ENCODE results near the gene RAPGEF5. TPM values are rescaled to one million over a fixed set of nuclear protein-coding genes. Genes with fewer than 3 reads are reported as not detected.

Gene RAPGEF5
- total RNA-seq, 1 experiment from 2014 or later: 13.3 TPM

GRCh38 chr7:22316914-22317313 lies 40.0 kb downstream of the RAPGEF5 start:
- DNase-seq: no peak
- H3K79me1 ChIP-seq (ENCODE audit: insufficient read depth, low read depth, low read length, poor library complexity, severe bottlenecking): no peaks in the 10 kb centered on the region

More at GRCh38 chr7:22316914-22317313, 40.0 kb downstream of the RAPGEF5 start:
- no peaks in the 10 kb centered on the region for H3K23me2 ChIP-seq (ENCODE audit: insufficient read length, low read depth, low read length, poor library complexity, severe bottlenecking)
- no peak overlapping the region for H3K14ac ChIP-seq (ENCODE audit: insufficient read depth, low read length)
- H2AK5ac ChIP-seq (ENCODE audit: insufficient read length, low read length): no peak overlapping the region
- no peaks in the 10 kb centered on the region for H3K79me2 ChIP-seq (ENCODE audit: insufficient read depth, low read length)
- no peak overlapping the region for H3T11ph ChIP-seq (ENCODE audit: low read length)
- H3K56ac ChIP-seq (ENCODE audit: insufficient read length, low read depth, low read length): no peak overlapping the region
- H3K27me3 ChIP-seq (ENCODE audit: insufficient read depth, low read length): no peaks in the 10 kb centered on the region
- no peaks in the 10 kb centered on the region for H3K9me3 ChIP-seq (ENCODE audit: control insufficient read depth, low read depth, low read length)
- no peak overlapping the region for H4K8ac ChIP-seq (replicated peaks; ENCODE audit: insufficient read length, low read depth, low read length)
- Mint-ChIP-seq H3K27ac (no peak overlapping the region), H3K27me3 (ENCODE audit: low read depth) (no peaks in the 10 kb centered on the region), H3K36me3 (ENCODE audit: insufficient read depth in 1 of 3, low read depth in 3 of 3) (peaks cover 5 to 17% (median 16%) of the 10 kb centered on the region in 3 experiments; a peak in 6 of 7 replicates), H3K4me1 (peaks cover 18 to 25% of the 10 kb centered on the region in 2 experiments), H3K9me3 (no peaks in the 10 kb centered on the region), H3K4me3 (no peak overlapping the region)
- no peak overlapping the region for H4K91ac ChIP-seq (ENCODE audit: insufficient read length, low read depth, low read length)
- no peak overlapping the region for H2BK120ac ChIP-seq (ENCODE audit: low read depth, low read length, poor library complexity, severe bottlenecking)
- H3K18ac ChIP-seq (ENCODE audit: insufficient read length, low read depth, low read length): no peak overlapping the region
- no peak overlapping the region for H4K5ac ChIP-seq (ENCODE audit: insufficient read length, low read depth, low read length)
- no peak overlapping the region for H3K27ac ChIP-seq (ENCODE audit: insufficient read length, low read depth, low read length)
- H3K4ac ChIP-seq (ENCODE audit: low read depth, low read length): no peak overlapping the region
- no peak overlapping the region for H2BK15ac ChIP-seq (ENCODE audit: low read depth, low read length)
- H3K4me1 ChIP-seq (ENCODE audit: insufficient read depth, low read length): peaks cover 5% of the 10 kb centered on the region; the same call in 1 of the 2 replicates
- WGBS (ENCODE audit: extremely low coverage, insufficient read length, low lambda C conversion rate): no CpG with 5 or more reads among the region's 4 CpGs
- H3K4me2 ChIP-seq (ENCODE audit: insufficient read depth, insufficient read length, low read length): no peak overlapping the region
- no peak overlapping the region for H2AFZ ChIP-seq (ENCODE audit: low read length)
- H2BK12ac ChIP-seq (ENCODE audit: insufficient read length, low read depth, low read length): no peak overlapping the region
- H4K20me1 ChIP-seq (ENCODE audit: control insufficient read depth, insufficient read depth, insufficient read length): no peaks in the 10 kb centered on the region
- H2BK5ac ChIP-seq (ENCODE audit: insufficient read length, low read length): no peak overlapping the region
- H3K9ac ChIP-seq (ENCODE audit: extremely low read depth, insufficient read length, low read length): no peak overlapping the region
- H3K23ac ChIP-seq (ENCODE audit: insufficient read length, low read depth, low read length): no peak overlapping the region
- no peak for TF ChIP-seq CTCF (conservative IDR thresholded peaks at IDR 0.05)
- no peak overlapping the region for H2BK20ac ChIP-seq (ENCODE audit: low read depth, low read length, poor library complexity, severe bottlenecking)

Data from H9 (cell line).